ENCODE results near the gene ABHD10. TPM values are rescaled to one million over a fixed set of nuclear protein-coding genes. Genes with fewer than 3 reads are reported as not detected.

Gene ABHD10
- total RNA-seq, 1 experiment from 2014 or later = 57.6 TPM

DNA sequence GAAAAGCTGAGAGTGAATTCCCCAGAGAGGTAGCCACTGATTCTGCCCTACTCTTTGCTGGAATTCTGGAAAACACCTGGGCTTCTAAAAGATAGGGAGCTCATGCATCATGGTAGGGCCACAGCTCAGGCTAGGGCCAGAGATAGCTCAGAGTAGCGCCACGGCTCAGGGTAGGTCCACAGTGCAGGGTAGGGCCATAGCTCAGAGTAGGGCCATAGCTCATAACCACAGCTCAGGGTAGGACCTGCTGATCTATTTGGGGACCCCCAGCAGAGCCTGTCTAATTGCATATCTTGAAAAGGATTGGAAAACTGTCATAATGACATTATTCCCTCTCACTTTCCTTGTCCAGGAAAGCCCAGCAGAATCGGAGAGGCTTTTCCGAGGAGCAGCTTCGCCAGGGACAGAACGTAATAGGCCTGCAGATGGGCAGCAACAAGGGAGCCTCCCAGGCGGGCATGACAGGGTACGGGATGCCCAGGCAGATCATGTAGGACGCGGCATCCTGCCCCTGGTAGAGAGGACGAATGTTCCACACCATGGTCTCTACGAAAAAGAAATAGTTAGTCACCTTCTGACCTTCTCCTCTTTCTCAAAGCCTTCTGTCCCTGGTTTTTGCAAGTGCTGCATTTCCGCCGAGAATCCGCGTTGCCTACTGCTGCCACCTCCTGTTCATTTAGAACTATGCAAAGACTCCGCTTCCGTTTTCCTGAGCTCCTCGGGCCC lies 34.4 kb downstream of the ABHD10 start:
- no peaks in the 10 kb centered on the region for H4K20me1 ChIP-seq (ENCODE audit: insufficient read depth)
- H3K27ac ChIP-seq = no peak overlapping the region
- H3K9me2 ChIP-seq (ENCODE audit: insufficient read depth) = no peaks in the 10 kb centered on the region
- CTCF ChIA-PET = interaction anchor here (0.6 to 1.6 kb wide), 21 partner anchors 11 to 435 kb away, joined by 3 to 19 read pairs (median 4); partner anchors contain the start of genes ABHD10 and TAGLN3
- no peaks in the 10 kb centered on the region for H3F3A ChIP-seq (ENCODE audit: insufficient read depth, low read depth)
- no peaks in the 10 kb centered on the region for H3K9me3 ChIP-seq (ENCODE audit: insufficient read depth, low read depth)
- TF ChIP-seq, protein P1, sequence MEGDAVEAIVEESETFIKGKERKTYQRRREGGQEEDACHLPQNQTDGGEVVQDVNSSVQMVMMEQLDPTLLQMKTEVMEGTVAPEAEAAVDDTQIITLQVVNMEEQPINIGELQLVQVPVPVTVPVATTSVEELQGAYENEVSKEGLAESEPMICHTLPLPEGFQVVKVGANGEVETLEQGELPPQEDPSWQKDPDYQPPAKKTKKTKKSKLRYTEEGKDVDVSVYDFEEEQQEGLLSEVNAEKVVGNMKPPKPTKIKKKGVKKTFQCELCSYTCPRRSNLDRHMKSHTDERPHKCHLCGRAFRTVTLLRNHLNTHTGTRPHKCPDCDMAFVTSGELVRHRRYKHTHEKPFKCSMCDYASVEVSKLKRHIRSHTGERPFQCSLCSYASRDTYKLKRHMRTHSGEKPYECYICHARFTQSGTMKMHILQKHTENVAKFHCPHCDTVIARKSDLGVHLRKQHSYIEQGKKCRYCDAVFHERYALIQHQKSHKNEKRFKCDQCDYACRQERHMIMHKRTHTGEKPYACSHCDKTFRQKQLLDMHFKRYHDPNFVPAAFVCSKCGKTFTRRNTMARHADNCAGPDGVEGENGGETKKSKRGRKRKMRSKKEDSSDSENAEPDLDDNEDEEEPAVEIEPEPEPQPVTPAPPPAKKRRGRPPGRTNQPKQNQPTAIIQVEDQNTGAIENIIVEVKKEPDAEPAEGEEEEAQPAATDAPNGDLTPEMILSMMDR (conservative IDR thresholded peaks at IDR 0.05) = peak; percentile 90
- TF ChIP-seq EZH2 (IDR thresholded peaks at IDR 0.05; ENCODE audit: low read depth) = no peak
- BruUV-seq (replicated peaks) = no TSS peak
- POLR2A ChIA-PET (ENCODE audit: unreplicated experiment) = interaction anchor here (1.2 kb wide), 1 partner anchor 859 kb away, joined by 8 read pairs; no protein-coding TSS in a partner anchor
- intact Hi-C loops (cut with micrococcal nuclease; ENCODE audit: unreplicated experiment) = loop anchor here (1.0 to 5.0 kb wide), 3 partner anchors 24 to 436 kb away; no protein-coding TSS in a partner anchor
- no peaks in the 10 kb centered on the region for H3K4me1 ChIP-seq (replicated peaks; ENCODE audit: insufficient read depth)
- DNase-seq = peak; percentile 48 to 64
- H2AFZ ChIP-seq = peak overlapping the region; percentile 7; the same call in 1 of the 2 replicates
- H3K27me3 ChIP-seq (ENCODE audit: insufficient read depth, low read depth) = no peaks in the 10 kb centered on the region
- peak overlapping the region; percentile 11; the same call in 1 of the 2 replicates for H3K4me2 ChIP-seq
- no peaks in the 10 kb centered on the region for H3K36me3 ChIP-seq (ENCODE audit: low read depth)
- H3K4me3 ChIP-seq = no peak overlapping the region
- H3K79me2 ChIP-seq (ENCODE audit: low read depth) = no peaks in the 10 kb centered on the region

DNA sequence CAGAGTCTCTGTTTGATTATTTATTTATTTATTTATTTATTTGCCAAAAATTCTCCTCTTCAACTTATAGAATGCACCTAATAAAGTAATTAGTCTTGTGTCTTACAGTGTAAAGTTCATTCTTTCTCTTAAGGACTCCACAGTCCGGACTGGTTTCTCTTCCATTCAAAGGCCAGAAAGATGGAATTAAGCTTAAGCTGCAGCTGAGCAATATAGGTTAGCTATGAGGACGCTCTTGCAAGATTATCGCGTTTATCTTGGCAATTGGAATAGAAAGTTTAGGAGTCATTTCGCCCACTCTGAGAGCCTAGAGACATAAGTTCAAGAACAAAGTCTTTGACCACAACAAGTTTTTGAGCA lies 34.9 kb downstream of the ABHD10 start:
- DNase-seq = no peak

DNA sequence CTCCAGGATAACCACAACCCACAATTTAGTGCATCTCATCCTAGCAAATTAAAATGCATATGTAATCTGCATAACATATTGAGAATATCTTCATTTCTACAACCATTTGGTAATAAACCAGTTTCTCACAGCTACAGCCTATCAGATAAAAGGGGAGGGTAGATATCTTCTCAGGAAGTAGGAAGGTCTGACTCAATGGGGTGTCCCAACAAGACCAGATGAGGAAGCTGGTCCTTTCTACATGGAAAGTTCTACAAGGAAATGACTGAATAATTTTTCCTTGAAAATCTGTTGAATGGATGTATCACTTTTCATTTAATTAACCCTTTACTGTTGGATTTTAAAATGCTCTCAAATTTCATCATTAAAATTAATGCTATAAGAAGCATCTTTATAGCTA lies 38.3 kb downstream of the ABHD10 start:
- Histone ChIP-seq H3K9me3 (ENCODE audit: insufficient read depth, low read depth) (0 out of 2 replicates have a peak, but pooled peaks cover 3% of the 10 kb centered on the region), H3K79me2 (ENCODE audit: low read depth) (no peaks in the 10 kb centered on the region), H4K20me1 (ENCODE audit: insufficient read depth) (no peaks in the 10 kb centered on the region), H3K36me3 (ENCODE audit: low read depth) (no peaks in the 10 kb centered on the region), H2AFZ (no peak overlapping the region), H3K27ac (no peak overlapping the region), H3K9me2 (ENCODE audit: insufficient read depth) (no peaks in the 10 kb centered on the region), H3K4me2 (no peak overlapping the region), H3K27me3 (ENCODE audit: insufficient read depth, low read depth) (no peaks in the 10 kb centered on the region), H3F3A (ENCODE audit: insufficient read depth, low read depth) (no peaks in the 10 kb centered on the region), H3K4me3 (no peak overlapping the region), H3K4me1 (replicated peaks; ENCODE audit: insufficient read depth) (no peaks in the 10 kb centered on the region)
- no TSS peak for BruUV-seq (replicated peaks)
- CTCF ChIA-PET = no interaction called here
- intact Hi-C loops (cut with micrococcal nuclease; ENCODE audit: unreplicated experiment) = no loop called here
- no peak for TF ChIP-seq EZH2 (IDR thresholded peaks at IDR 0.05; ENCODE audit: low read depth)
- TF ChIP-seq, protein P1 (conservative IDR thresholded peaks at IDR 0.05) = no peak
- DNase-seq = peak in 1 of 2 experiments; percentile 55
- POLR2A ChIA-PET (ENCODE audit: unreplicated experiment) = interaction anchor here (0.7 kb wide), 1 partner anchor 18 kb away, joined by 4 read pairs; the partner anchor contains the start of gene TAGLN3

More for the DNA sequence above, 34.9 kb downstream of the ABHD10 start:
- ChIA-PET CTCF (interaction anchor here (0.6 to 1.6 kb wide), 19 partner anchors 12 to 436 kb away, joined by 3 to 19 read pairs (median 5); partner anchors contain the start of genes ABHD10 and TAGLN3), POLR2A (ENCODE audit: unreplicated experiment) (interaction anchor here (1.2 kb wide), 1 partner anchor 860 kb away, joined by 8 read pairs; no protein-coding TSS in a partner anchor)
- Histone ChIP-seq H3K4me1 (replicated peaks; ENCODE audit: insufficient read depth) (no peaks in the 10 kb centered on the region), H2AFZ (no peak overlapping the region), H3K4me3 (no peak overlapping the region), H3F3A (ENCODE audit: insufficient read depth, low read depth) (no peaks in the 10 kb centered on the region), H3K79me2 (ENCODE audit: low read depth) (no peaks in the 10 kb centered on the region), H4K20me1 (ENCODE audit: insufficient read depth) (no peaks in the 10 kb centered on the region), H3K27ac (no peak overlapping the region), H3K9me3 (ENCODE audit: insufficient read depth, low read depth) (no peaks in the 10 kb centered on the region), H3K36me3 (ENCODE audit: low read depth) (no peaks in the 10 kb centered on the region), H3K9me2 (ENCODE audit: insufficient read depth) (no peaks in the 10 kb centered on the region), H3K27me3 (ENCODE audit: insufficient read depth, low read depth) (no peaks in the 10 kb centered on the region), H3K4me2 (peak overlapping the region; percentile 11; the same call in 1 of the 2 replicates)
- intact Hi-C loops (cut with micrococcal nuclease; ENCODE audit: unreplicated experiment) = loop anchor here (1.0 to 5.0 kb wide), 3 partner anchors 25 to 436 kb away; no protein-coding TSS in a partner anchor
- BruUV-seq (replicated peaks) = no TSS peak
- no peak for TF ChIP-seq EZH2 (IDR thresholded peaks at IDR 0.05; ENCODE audit: low read depth)
- TF ChIP-seq, protein P1 (conservative IDR thresholded peaks at IDR 0.05) = peak; percentile 41; the same call in 1 of the 2 replicates
